Measurements from ENCODE around the gene ZBTB7A. TPM values are rescaled to one million over a fixed set of nuclear protein-coding genes. Genes with fewer than 3 reads are reported as not detected.

Gene ZBTB7A
- total and polyA plus RNA-seq, 2 of the 4 experiments (the other 2 are of a cell fraction): 3.2 to 10.3 TPM

DNA sequence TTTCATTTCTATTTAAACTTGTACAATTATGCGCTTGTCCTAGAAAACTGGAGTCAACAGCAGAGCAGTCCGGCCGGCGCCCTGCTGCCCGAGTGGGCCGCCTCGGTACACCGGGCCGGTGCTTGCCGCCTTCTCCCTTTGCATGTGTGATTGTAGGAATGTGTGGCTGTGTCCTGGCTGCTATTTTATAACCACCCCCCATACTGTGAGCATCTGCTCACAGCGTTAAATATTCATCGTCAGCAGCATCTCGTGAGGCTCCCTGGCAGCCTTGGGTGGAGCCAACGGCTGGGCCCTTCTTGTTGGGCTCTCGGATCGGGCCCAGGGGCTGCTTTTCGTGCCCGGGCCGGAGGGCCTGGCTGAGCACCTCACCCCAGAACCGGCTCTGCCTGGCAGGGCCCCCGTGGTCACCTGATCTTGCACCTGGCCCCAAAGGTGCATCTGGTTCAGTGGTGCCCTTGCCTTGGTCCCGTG is 48.5 kb downstream of the ZBTB7A start:
- Histone ChIP-seq H2BK15ac (ENCODE audit: low read depth, low read length) (no peak overlapping the region), H3K27me3 (ENCODE audit: control insufficient read depth, insufficient read depth, low read length) (no peaks in the 10 kb centered on the region), H3K4me2 (ENCODE audit: low read depth, low read length) (no peak overlapping the region), H2BK5ac (ENCODE audit: low read depth, low read length, poor library complexity, severe bottlenecking) (no peak overlapping the region), H2BK20ac (ENCODE audit: low read depth, low read length) (no peak overlapping the region), H2AK9ac (replicated peaks; ENCODE audit: low read depth, low read length, poor library complexity) (no peak overlapping the region), H3K27ac (ENCODE audit: insufficient read depth, low read length) (no peak overlapping the region), H4K8ac (ENCODE audit: low read depth in 2 of 2, low read length in 2 of 2) (no peak overlapping the region), H3K9ac (ENCODE audit: low read depth, low read length) (no peak overlapping the region), H3K23ac (ENCODE audit: low read depth, low read length) (no peak overlapping the region), H2BK120ac (ENCODE audit: low read depth, low read length) (no peak overlapping the region), H2AFZ (replicated peaks; ENCODE audit: low read length, poor library complexity) (no peak overlapping the region), H3K79me1 (ENCODE audit: low read depth in 1 of 2, low read length in 2 of 2) (peaks cover 15 to 84% of the 10 kb centered on the region in 2 experiments), H2AK5ac (ENCODE audit: low read depth, low read length) (no peak overlapping the region), H4K20me1 (ENCODE audit: insufficient read depth, low read length) (peaks cover 66% of the 10 kb centered on the region), H3K4ac (ENCODE audit: low read depth, low read length) (no peak overlapping the region), H3K4me3 (ENCODE audit: insufficient read depth, low read depth, low read length) (no peak overlapping the region), H3K4me1 (ENCODE audit: control insufficient read depth, insufficient read depth, low read length) (no peaks in the 10 kb centered on the region), H4K91ac (ENCODE audit: insufficient read depth, low read depth, low read length) (no peak overlapping the region), H3K18ac (ENCODE audit: low read depth, low read length) (no peak overlapping the region), H4K5ac (ENCODE audit: low read depth, low read length) (no peak overlapping the region), H3K14ac (replicated peaks; ENCODE audit: low read depth, low read length) (no peak overlapping the region), H3K9me1 (ENCODE audit: insufficient read depth, low read length) (no peaks in the 10 kb centered on the region), H3K9me3 (ENCODE audit: control insufficient read depth, insufficient read depth, low read length) (no peaks in the 10 kb centered on the region; the same call in 1 of the 2 replicates), H3K36me3 (ENCODE audit: control insufficient read depth, insufficient read depth, low read length) (peaks cover 41% of the 10 kb centered on the region), H3K56ac (ENCODE audit: extremely low read depth, insufficient read depth, low read length) (no peak overlapping the region)
- DNase-seq (no peak), ATAC-seq (ENCODE audit: low read depth) (no peak)
- intact Hi-C loops (cut with micrococcal nuclease) (no loop called here), in situ Hi-C loops (cut with MboI; ENCODE audit: low sequenced_read_pairs) (no loop called here), dilution Hi-C loops (cut with HindIII; ENCODE audit: low sequenced_read_pairs, unreplicated experiment) (no loop called here)
- POLR2A ChIA-PET (ENCODE audit: unreplicated experiment): no interaction called here
- CTCF ChIA-PET: no interaction called here
- 100% methylated on average over 2 of the region's 22 CpGs; no CpG with 5 or more reads in 1 of the 2 experiments for WGBS, 2 experiments (ENCODE audit: extremely low coverage in 2 of 2, insufficient read length in 1 of 2)
- no TSS peak for BruUV-seq (replicated peaks)
- TF ChIP-seq MAZ (IDR thresholded peaks at IDR 0.05; ENCODE audit: borderline replicate concordance, low read depth, low read length): no peak
- TF ChIP-seq, protein P1, sequence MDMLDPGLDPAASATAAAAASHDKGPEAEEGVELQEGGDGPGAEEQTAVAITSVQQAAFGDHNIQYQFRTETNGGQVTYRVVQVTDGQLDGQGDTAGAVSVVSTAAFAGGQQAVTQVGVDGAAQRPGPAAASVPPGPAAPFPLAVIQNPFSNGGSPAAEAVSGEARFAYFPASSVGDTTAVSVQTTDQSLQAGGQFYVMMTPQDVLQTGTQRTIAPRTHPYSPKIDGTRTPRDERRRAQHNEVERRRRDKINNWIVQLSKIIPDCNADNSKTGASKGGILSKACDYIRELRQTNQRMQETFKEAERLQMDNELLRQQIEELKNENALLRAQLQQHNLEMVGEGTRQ (IDR thresholded peaks at IDR 0.05; ENCODE audit: low read depth, low read length): no peak
- no peak for TF ChIP-seq POLR2A (IDR thresholded peaks at IDR 0.05; ENCODE audit: low read depth, low read length)
- TF ChIP-seq BHLHE40 (IDR thresholded peaks at IDR 0.05; ENCODE audit: low read depth, low read length): no peak
- TF ChIP-seq SMC3 (IDR thresholded peaks at IDR 0.05; ENCODE audit: low read depth, low read length): no peak
- TF ChIP-seq, protein P2, sequence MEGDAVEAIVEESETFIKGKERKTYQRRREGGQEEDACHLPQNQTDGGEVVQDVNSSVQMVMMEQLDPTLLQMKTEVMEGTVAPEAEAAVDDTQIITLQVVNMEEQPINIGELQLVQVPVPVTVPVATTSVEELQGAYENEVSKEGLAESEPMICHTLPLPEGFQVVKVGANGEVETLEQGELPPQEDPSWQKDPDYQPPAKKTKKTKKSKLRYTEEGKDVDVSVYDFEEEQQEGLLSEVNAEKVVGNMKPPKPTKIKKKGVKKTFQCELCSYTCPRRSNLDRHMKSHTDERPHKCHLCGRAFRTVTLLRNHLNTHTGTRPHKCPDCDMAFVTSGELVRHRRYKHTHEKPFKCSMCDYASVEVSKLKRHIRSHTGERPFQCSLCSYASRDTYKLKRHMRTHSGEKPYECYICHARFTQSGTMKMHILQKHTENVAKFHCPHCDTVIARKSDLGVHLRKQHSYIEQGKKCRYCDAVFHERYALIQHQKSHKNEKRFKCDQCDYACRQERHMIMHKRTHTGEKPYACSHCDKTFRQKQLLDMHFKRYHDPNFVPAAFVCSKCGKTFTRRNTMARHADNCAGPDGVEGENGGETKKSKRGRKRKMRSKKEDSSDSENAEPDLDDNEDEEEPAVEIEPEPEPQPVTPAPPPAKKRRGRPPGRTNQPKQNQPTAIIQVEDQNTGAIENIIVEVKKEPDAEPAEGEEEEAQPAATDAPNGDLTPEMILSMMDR (conservative IDR thresholded peaks at IDR 0.05; ENCODE audit: low read depth, low read length): no peak
- no peak for TF ChIP-seq FOS (IDR thresholded peaks at IDR 0.05; ENCODE audit: low read depth, low read length)
- no peak for TF ChIP-seq MAFK (IDR thresholded peaks at IDR 0.05; ENCODE audit: low read depth, low read length)
- TF ChIP-seq, protein P3, sequence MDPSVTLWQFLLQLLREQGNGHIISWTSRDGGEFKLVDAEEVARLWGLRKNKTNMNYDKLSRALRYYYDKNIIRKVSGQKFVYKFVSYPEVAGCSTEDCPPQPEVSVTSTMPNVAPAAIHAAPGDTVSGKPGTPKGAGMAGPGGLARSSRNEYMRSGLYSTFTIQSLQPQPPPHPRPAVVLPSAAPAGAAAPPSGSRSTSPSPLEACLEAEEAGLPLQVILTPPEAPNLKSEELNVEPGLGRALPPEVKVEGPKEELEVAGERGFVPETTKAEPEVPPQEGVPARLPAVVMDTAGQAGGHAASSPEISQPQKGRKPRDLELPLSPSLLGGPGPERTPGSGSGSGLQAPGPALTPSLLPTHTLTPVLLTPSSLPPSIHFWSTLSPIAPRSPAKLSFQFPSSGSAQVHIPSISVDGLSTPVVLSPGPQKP (IDR thresholded peaks at IDR 0.05; ENCODE audit: borderline replicate concordance, low read depth, low read length): no peak
- TF ChIP-seq CHD1 (IDR thresholded peaks at IDR 0.05; ENCODE audit: low read depth, low read length): no peak
- TF ChIP-seq MXI1 (IDR thresholded peaks at IDR 0.05; ENCODE audit: borderline replicate concordance, low read depth, low read length): no peak
- no peak for TF ChIP-seq RFX5 (IDR thresholded peaks at IDR 0.05; ENCODE audit: low read depth, low read length)
- no peak for TF ChIP-seq CEBPB (IDR thresholded peaks at IDR 0.05; ENCODE audit: low read depth, low read length)
- TF ChIP-seq RCOR1 (IDR thresholded peaks at IDR 0.05; ENCODE audit: insufficient replicate concordance, low read length): no peak
- no peak for TF ChIP-seq NFE2L2 (IDR thresholded peaks at IDR 0.05; ENCODE audit: low read depth, low read length)
- no peak for TF ChIP-seq RAD21 (IDR thresholded peaks at IDR 0.05; ENCODE audit: low read length)
